HG03571 (cell line): ENCODE results near the gene CALN1.
"Not testable (repeated sequence)": the region's sequence is repeated elsewhere in the genome, so short reads cannot be mapped to it uniquely, and the experiment has no call there.

Source experiments
- ATAC-seq: cut with Tn5 transposase; IDR thresholded peaks from one replicate; pipeline ENCODE4 v1.9.1; 2021; ENCODE audit not compliant: unreplicated experiment

The CALN1 gene

DNA sequence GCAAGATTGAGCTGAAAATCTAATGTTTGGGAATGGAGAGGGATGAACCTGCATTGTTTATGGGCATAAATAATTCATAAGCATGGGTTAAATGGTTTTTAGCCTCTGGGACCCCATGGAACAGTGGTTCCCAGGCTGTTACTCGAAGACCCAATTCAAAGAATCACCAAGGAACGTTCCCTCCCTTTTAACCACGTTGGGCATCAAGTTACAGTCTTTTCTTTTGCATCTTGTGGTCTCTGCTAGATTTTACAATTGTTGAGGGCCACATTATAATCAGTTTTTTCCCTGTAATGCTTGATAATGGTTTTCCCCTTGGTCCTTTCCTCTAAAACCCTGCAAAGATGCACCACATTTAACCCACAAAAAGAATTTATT, 2.5 kb downstream of the CALN1 start:
- ATAC-seq = no peak

DNA sequence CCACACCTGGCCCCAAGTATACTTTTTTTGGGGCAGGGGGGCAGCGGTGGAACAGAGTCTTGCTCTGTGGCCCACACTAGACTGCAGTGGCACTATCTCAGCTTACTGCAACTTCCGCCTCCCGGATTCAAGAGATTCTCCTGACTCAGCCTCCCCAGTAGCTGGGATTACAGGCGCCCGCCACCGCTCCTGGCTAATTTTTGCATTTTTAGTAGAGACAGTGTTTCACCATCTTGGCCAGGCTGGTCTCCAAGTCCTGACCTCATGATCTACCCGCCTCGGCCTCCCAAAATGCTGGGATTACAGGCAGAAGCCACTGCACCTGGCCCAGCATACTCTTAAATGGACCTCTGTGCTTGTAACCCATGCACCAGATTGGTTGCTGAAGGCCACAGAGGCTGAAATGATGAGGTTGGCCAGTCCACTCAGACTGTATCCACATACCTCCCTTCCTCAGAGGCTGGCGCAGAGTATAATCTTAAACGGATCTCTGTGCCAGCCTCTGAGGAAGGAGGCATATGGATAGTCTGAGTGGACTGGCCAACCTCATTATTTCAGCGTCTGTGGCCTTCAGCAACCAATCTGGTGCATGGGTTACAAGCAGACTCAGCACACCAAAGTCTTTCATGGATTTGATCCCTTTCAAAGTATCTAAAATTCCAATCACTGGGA, 3.0 kb downstream of the CALN1 start:
- ATAC-seq = no peak

DNA sequence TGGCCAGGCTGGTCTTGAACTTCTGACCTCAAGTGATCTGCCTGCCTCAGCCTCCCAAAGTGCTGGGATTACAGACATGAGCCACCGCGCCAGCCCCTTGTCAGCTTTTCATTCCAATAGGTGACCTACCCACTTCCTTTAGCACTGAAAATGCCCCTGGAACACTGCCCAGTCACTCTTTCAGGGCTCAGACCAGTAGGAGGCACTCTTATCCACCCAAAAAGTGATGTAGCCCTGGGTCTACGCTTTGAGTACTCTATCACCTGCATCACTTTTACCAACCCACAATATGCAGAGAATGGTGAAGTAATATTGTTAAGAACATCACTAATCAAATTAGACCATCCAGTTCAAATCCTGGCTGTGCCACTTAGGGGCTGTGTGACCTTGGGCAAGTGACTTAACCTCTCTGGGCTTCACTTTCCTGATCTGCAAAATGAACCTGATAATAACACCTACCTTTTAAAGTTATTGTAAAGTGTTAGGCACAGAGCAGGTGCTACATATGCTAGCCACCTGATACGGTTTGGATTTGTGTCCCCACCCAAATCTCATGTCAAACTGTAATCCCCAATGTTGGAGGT, 5.2 kb downstream of the CALN1 start:
- no peak for ATAC-seq

DNA sequence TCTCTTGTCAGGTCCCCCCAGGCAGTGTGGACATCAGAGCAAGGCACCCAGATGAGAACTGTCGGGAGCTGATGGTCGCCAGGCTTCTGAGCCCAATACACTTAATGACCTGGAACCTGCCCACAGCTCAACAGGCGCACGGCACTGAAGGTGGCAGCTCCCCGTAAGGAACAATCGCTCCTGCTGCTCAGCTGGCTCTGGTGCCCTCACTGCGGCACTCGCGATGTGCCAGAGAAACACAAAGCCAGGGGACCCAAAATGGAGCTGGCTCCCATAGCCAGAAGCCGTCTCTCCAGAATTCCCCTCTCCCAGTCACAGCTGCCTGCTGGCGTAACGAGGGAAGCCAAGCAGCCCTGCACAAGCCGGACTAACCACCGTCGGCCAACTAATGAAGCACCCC, 6.3 kb downstream of the CALN1 start:
- no peak for ATAC-seq

DNA sequence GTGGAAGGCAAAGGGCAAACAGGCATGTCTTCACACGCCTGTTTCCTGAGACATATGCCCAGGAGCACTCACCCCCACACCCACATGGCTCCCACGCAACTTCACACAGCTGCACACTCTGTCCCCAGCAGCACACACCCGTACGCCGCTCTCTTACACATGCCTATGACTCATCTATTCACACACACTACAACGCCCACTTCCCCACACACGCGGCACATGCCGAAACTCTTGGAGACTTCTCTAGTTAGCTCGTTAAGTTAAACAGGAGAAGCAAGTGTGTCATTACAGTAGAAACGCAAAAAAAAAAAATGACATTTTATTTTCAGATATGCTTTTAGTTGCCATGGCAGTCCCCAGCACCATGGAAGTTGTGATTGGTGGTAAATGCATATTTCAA, 6.7 kb downstream of the CALN1 start:
- ATAC-seq = no peak

DNA sequence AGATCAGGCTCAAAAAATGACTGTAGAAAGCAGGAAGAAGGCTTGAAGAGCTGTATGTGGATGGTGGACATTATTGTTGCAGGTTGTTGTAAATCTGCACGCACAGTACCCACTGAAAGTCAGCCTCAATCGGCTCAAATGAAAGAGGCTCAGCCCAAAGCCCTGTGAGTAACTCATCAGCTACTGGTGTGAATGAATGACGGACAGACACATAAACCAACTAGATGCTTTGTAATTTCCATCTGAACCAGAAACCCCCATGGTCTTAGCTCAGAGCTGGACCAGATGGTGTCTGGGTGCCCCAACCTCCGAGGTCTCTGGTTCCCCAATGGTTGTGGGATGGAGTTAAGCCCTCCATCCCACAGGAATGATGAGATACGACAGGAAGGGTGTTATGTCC, 7.4 kb downstream of the CALN1 start:
- no peak for ATAC-seq

DNA sequence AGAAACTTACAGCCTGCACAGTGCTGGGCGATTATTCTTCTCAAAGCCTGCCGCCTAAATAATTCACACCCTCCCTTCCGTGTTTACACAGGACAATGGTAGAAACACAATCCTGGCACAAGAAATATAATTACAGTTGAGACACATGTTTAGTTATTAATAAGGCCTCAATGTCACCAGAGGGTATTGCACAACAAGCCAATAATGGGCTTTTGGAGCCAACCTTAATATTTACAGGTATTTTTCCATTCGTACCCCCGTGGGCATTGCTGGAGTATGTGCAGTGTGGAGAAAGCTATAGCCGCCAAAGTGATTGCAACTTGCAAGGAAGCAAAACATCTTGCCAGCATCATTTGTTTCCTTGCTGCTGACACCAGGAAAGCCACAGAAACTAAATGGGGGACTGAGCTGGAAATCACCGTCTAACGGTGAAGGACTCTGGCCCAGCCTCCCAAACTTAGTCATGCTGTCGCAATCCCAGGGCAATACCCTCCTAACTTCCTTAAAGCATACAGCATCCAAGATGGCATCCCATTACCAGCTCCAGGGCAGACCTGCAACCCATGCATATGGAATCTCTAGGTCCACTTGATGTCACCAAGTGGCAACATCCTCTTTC, 8.6 kb downstream of the CALN1 start:
- no peak for ATAC-seq

DNA sequence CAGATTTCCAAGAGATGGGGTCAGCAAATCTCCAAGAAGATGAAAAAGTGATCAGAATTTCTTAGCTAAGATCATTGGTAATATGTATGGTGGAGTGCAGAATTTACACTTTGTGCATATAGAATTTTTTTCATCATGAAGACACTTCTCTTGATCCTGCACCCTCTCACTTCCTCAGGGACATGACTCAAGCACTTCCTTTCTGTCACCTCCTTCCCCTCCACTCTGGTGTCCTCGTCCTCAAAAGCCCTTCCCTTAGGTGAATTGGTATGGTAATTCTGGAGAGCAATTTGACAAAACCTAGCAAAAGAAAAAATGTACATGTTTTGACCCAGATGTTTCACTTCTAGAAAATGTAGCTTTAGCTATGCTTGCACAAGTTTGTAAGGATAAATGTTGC, 18.1 kb downstream of the CALN1 start:
- ATAC-seq = no peak

DNA sequence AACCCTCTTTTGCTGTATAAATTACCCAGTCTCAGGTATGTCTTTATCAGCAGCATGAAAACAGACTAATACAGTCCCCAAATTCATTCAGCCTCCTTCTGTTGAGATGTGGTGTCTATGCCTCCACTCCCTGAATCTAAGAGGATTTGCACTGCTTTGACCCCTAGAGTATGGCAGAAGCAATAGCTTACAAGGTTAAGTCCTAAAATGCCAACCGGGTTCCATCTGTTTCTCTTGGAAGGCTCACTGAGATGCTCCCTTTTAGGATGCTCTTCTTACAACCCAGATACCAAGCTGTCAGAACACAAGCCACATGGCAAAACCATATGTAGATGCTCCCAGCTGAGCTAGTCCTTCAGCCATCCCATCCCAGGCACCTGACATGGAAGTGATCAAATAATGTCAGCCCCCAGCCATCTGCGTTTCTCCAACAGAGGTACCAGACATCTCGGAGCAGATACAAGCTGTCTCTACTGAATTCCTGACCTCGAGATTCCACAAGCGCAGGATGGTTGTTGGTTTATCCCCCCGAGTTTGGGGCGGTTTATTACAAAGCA, 20.2 kb downstream of the CALN1 start:
- ATAC-seq = no peak

DNA sequence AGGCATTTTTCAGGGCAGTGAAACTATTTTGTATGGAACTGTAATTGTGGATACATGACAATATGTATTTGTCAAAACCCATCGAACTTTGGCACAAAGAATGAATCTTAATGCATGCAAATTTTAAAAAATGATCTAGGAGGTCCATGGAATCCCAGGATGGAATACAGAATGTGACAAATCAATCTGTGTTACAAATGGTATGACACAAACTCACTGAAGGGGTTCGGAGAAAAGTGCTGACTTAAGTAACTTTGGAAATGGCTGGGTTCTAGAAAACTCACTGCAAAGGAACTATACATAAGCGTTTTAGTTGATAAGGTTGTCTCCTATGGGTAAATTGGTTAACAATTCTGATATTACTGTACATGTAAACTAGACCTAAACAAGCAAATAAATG, 26.0 kb downstream of the CALN1 start:
- ATAC-seq = no peak

DNA sequence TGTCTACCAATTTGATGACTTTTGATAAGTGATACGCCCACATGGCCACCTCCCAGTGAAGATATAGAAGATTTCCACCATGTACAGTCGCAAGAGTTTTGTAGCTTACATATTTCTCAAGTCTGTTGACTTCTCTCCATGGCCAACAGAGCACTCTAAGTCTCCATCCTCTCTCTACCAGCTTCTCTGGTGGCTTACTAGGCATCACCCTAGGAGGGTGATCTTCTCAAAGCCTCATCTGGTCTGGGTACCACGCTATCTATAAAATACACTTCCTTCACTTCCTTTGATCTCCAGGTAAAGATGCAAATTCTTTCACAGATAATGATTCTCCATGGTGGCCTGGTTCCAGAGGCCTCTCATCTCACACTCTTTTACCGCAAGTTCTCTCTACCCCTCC, 49.9 kb downstream of the CALN1 start:
- ATAC-seq = no peak

DNA sequence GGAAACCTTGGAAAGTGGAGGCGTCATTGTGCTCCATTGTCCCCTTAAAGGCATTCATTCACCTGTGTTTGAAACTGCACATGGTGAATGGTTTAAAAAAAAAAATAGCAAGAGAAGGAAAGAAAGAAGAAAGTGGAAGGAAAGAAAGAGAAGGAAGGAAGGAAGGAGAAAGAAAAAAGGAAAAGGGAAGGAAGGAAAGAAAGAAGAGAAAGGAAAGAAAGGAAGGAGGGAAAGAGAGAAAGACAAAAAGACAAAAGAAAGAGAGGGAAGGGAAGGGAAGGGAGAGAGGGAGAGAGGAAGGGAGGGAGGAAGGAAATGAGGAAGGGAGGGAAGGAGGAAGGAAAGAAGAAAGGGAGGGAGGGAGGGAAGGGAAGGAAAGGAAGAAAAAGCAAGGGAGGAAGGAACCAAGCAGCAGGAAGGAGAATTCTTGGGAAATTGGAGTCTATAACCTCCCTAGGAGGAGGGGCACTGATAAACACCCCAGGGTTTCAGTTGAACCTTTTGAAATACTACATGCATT, 66.9 kb downstream of the CALN1 start:
- ATAC-seq = no peak

DNA sequence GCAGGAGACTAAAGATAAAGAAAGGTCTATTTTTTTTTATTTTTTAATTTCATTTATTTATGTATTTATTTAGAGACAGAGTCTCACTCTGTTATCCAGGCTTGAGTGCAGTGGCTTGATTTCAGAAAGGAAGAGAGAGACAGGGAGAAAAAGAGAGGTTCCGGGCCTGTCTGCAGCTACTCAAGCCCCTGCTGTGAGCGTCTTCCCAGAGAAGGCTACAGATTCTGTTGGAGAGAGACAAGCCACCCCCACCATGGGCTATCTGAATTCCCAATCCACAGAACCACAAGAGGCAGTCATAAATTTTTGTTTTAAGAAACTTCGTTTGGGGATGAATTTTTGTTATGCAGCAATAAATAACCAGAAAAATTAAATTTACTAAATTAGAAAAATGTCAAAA, 68.1 kb downstream of the CALN1 start:
- ATAC-seq = no peak

DNA sequence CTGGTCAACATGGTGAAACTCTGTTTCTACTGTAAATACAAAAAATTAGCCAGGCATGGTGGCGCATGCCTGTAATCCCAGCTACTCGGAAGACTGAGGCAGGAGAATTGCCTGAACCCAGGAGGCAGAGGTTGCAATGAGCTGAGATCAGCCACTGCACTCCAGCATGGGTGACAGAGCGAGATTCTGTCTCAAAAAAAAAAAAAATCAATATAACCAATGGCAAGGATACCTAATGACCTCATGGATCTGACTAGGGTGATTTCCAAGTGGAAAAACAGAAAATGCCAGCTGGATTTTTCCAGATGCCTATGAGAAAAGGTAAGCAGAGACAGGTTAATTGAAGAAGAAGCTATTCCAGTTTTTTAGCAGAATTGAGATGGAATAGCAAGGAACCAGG, 68.8 kb downstream of the CALN1 start:
- ATAC-seq = not testable (repeated sequence)

DNA sequence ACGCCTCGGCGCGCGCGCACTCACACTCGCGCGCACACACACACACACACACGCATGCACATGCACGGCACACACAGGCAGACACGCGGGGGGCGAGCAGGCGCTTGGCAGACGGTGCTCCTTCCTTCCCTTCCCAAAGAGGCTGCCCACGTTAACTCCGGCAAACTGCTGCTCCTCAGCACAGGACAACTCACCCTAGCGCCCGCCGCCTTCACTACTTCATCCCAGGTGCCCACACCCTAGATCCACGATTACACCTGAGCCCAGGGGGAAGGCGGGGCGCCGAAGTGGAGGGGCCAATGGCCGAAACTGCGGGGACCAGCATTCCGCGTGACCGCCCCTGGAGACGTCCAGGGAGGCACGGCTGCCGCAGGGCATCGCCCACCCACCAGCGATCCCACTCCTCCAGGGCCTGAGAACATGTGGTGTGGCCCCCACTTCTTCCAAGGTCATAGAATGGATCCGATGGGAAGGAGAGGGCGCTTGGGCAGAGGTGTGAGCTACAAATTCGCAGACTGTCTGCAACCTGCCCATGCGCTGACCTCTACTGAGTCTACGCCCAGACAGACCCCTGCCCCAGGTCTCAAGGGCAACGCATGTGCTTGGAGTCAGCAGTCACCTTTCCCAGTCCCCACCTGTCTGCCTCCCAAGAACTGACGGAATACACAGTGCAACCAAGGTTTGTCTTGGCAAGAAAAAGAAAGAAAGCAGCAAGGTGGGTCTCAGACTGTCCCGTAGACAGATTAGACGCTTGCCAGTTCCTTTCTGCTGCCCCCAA, 74.6 kb downstream of the CALN1 start:
- ATAC-seq = no peak

DNA sequence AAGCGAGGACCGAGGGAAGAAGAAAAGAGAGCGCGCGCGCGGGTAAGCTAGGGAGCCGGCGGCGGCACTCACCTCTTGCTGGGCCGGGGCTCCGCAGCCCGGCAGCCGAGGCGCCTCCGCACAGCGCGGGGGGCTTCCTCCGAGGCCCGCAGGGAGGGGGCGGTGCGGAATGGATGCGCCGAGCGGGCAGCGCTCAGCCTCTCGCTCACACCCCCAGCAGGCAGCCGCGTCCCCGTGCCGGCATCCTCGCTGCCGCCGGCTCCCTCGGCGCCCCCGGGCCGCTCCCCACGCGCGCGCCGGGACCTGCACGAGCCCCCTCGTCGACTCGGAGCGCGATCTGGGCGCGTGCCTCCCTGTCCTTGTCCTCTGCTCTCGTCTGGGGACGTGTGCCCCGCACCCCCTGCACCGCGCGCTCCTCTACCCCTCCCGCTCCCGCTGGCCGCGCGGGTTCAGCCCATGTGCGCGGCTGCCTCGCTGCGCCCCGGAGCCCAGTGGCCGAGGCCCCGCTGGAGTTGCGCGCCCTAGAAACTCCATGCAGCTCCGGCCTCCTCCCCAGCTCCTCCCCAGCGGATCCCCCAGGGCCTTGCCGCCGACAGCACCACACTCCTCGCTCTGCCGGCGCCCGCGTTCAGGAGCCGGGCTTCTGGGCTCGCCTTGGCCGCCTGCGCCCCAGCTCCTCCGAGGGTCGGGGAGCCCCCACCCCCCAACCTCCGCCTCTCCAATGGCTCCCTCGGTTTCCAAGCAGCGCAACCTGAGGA, 75.3 kb downstream of the CALN1 start:
- no peak for ATAC-seq

DNA sequence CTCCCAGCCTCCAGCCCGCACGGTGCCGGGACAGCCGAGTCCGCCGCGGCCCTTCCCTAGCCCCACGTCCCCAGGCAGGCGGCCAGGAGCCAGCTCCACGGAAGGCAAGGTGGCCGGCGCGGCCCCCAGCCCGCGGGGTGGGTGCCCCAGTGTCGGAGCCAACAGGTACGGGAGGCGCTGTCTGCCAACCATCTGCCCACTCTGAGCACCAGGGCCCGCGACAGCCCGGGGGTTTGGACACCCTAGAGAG, 75.8 kb downstream of the CALN1 start:
- ATAC-seq = no peak

DNA sequence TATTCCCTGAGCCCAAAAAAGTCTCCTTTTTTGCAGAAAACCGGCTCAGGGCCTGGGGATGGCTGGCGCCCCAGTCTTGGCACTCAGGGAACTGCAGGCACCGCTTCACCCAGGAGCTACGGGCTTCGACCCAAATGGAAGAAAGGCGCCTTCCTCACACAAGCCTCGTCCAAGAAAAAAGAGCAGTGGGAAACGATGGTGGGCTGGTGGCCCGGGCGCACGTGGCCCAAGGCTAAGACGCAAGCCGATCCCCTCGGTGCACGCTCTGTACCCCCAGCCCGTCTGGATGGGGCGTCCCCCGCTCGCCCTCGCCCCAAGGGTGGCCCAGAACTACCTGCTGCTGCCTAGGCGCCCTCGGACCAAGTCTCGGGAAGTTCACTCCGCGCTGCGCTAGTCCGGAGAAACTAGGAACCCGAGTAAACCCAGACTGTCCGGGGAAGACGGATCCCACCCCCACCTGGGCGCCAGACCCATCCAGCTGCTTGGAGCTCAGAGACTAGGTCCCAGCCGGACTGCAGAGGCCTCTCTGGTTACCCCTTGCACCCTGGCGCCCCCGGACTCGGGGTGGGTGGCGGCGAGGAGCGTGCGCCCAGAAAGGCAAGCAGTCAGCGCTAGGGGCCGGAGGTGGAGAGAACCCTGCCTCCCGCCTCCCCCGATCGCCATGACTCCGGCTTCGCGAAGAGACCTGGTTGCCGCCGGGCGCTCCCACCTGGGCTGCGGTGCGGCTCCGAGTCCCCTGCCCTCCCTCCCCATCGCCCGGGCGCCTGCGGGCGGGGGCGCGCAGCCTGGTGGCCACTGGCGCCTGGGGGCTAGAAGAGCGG, 76.4 kb downstream of the CALN1 start:
- ATAC-seq = no peak

DNA sequence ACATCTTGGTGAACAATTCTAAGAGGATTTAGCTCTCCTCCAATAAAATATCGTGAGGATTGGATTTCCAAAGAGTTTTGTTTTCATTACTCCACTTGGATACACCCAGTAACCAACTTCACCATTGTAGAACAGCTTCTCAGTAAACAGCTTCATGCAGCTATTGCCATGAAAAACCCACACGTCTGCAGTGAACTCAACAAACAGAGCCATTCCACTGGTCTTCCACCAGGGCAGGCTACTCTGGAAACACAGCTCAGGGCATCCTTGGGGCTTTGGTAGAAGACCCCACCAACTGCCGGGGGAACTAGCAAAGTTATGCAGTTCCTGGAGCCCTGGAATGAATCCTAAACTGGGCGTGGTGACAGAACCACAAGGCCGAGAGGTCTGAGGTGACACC, 77.4 kb downstream of the CALN1 start:
- no peak for ATAC-seq

DNA sequence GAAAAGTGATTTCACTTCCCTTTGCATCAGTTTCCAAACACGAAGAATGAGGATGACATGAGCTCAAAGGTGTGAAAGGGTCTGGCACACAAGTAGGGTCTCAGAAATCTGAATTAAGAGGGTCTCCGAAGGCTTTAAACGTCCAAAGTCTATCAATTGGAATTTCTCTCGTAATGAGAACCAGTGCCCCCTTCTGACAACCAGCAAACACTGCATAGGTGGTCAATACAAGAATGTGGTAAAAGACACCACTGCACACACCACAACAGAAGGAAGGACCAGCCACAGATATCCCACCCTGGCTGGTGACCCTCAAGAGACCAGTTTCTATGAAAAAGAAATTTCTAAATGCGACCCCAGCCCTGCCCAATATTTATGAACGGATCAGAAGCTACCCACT, 78.1 kb downstream of the CALN1 start:
- ATAC-seq = no peak
